CD4-positive, alpha-beta T cell treated with Interleukin-2 at 100 ng/mL for 4 hours (primary cell): Measurements from ENCODE around the gene AMOTL2.

ENCODE experiments used
- DNase-seq: peaks from one replicate; pipeline ENCODE4 v3.0.0-alpha.2; 2020; ENCODE audit warnings: low spot score

The AMOTL2 gene

GRCh38 chr3:134378818-134379217, 4.6 kb upstream of the AMOTL2 start:
- no peak for DNase-seq

GRCh38 chr3:134378384-134378783, 4.1 kb upstream of the AMOTL2 start:
- DNase-seq = peak; percentile 22

- DNase-seq = no peak
Measured at GRCh38 chr3:134377896-134378295, 3.6 kb upstream of the AMOTL2 start.

- DNase-seq = no peak
Measured at GRCh38 chr3:134376786-134377426, 2.7 kb upstream of the AMOTL2 start.

GRCh38 chr3:134376385-134376765, 2.1 kb upstream of the AMOTL2 start:
- no peak for DNase-seq

GRCh38 chr3:134375582-134376384, 1.5 kb upstream of the AMOTL2 start:
- DNase-seq = no peak

GRCh38 chr3:134374791-134375581, 739 bp upstream of the AMOTL2 start:
- DNase-seq = no peak

- DNase-seq = no peak
Measured at GRCh38 chr3:134373271-134374104, 759 bp downstream of the AMOTL2 start.

GRCh38 chr3:134372396-134373270, 1.6 kb downstream of the AMOTL2 start:
- no peak for DNase-seq

- DNase-seq = no peak
Measured at GRCh38 chr3:134371542-134372324, 2.5 kb downstream of the AMOTL2 start.

- DNase-seq = no peak
Measured at GRCh38 chr3:134370611-134371531, 3.4 kb downstream of the AMOTL2 start.

GRCh38 chr3:134369861-134370596, 4.2 kb downstream of the AMOTL2 start:
- no peak for DNase-seq

- no peak for DNase-seq
Measured at GRCh38 chr3:134369231-134369741, 5.0 kb downstream of the AMOTL2 start.

- DNase-seq = no peak
Measured at GRCh38 chr3:134368751-134369105, 5.5 kb downstream of the AMOTL2 start.

GRCh38 chr3:134367869-134368750, 6.1 kb downstream of the AMOTL2 start:
- DNase-seq = no peak

- DNase-seq = no peak
Measured at GRCh38 chr3:134366928-134367811, 7.1 kb downstream of the AMOTL2 start.
